GM23338 (cell line): ENCODE measurements around the gene ZDHHC7. TPM values are rescaled to one million over a fixed set of nuclear protein-coding genes. Genes with fewer than 3 reads are reported as not detected.

Experiments used
- ATAC-seq: fragments of 200-7000 bp; cut with Tn5 transposase; 3 replicates; pipeline ENCODE4 v1.9.1; 2020
- DNase-seq: peaks from one replicate; pipeline ENCODE4 v3.0.0-alpha.2; 2015; ENCODE audit warnings: low spot score
- H2AFZ ChIP-seq: fragments of 200-600 bp; sonication (generic); 2 replicates; pipeline ENCODE4 v1.8.0; 2016; ENCODE audit warnings: antibody characterized with exemption, mild to moderate bottlenecking, moderate library complexity
- H3F3A ChIP-seq: fragments of 200-600 bp; sonication (generic); replicated peaks from 2 replicates; pipeline ENCODE4 v1.8.0; 2017; ENCODE audit warnings: antibody characterized with exemption, mixed run types, low read depth
- H3K27ac ChIP-seq: fragments of 200-600 bp; sonication (generic); 2 replicates; pipeline ENCODE4 v1.6.1; 2016; ENCODE audit warnings: low read depth
- H3K27me3 ChIP-seq: fragments of 200-600 bp; sonication (generic); 2 replicates; pipeline ENCODE4 v1.8.0; 2016; ENCODE audit warnings: mild to moderate bottlenecking, mixed run types, moderate library complexity; ENCODE audit not compliant: insufficient read depth
- H3K36me3 ChIP-seq: fragments of 200-600 bp; sonication (generic); 2 replicates; pipeline ENCODE4 v1.8.0; 2016; ENCODE audit warnings: mild to moderate bottlenecking; ENCODE audit not compliant: insufficient read depth
- H3K4me1 ChIP-seq: fragments of 200-600 bp; sonication (generic); 2 replicates; pipeline ENCODE4 v1.8.0; 2016; ENCODE audit warnings: mild to moderate bottlenecking, moderate library complexity; ENCODE audit not compliant: insufficient read depth
- H3K4me2 ChIP-seq: fragments of 200-600 bp; sonication (generic); 2 replicates; pipeline ENCODE4 v1.7.1; 2017; ENCODE audit warnings: mixed run types
- H3K4me3 ChIP-seq: fragments of 200-600 bp; sonication (generic); 2 replicates; pipeline ENCODE4 v1.6.1; 2016; ENCODE audit warnings: mixed run types
- H3K79me2 ChIP-seq: fragments of 200-600 bp; sonication (generic); replicated peaks from 2 replicates; pipeline ENCODE4 v1.8.0; 2017; ENCODE audit warnings: mild to moderate bottlenecking; ENCODE audit not compliant: insufficient read depth
- H3K9me2 ChIP-seq: fragments of 200-600 bp; sonication (generic); 2 replicates; pipeline ENCODE4 v1.8.0; 2017; ENCODE audit not compliant: insufficient read depth
- H4K20me1 ChIP-seq: fragments of 200-600 bp; sonication (generic); replicated peaks from 2 replicates; pipeline ENCODE4 v1.8.0; 2017; ENCODE audit warnings: mild to moderate bottlenecking; ENCODE audit not compliant: insufficient read depth
- H3K27ac Mint-ChIP-seq: 2 replicates; pipeline ENCODE4 v1.8.0; 2020; ENCODE audit warnings: inconsistent platforms, mild to moderate bottlenecking, moderate library complexity, mixed read lengths
- H3K27me3 Mint-ChIP-seq: 3 replicates; pipeline ENCODE4 v1.8.0; 2022; ENCODE audit warnings: low read depth, mild to moderate bottlenecking, moderate library complexity, mixed read lengths, inconsistent platforms; ENCODE audit not compliant: insufficient read depth, poor library complexity
- H3K36me3 Mint-ChIP-seq: 3 replicates; pipeline ENCODE4 v1.8.0; 2021; ENCODE audit warnings: low read depth, mild to moderate bottlenecking, inconsistent platforms, moderate library complexity, mixed read lengths
- H3K4me1 Mint-ChIP-seq: 3 replicates; pipeline ENCODE4 v1.8.0; 2020; ENCODE audit warnings: mild to moderate bottlenecking, inconsistent platforms, mixed read lengths
- H3K4me3 Mint-ChIP-seq: 3 replicates; pipeline ENCODE4 v1.8.0; 2021; ENCODE audit warnings: moderate library complexity, mild to moderate bottlenecking, inconsistent platforms, mixed read lengths
- H3K9me3 Mint-ChIP-seq: 3 replicates; pipeline ENCODE4 v1.8.0; 2020; ENCODE audit warnings: moderate library complexity, mild to moderate bottlenecking, inconsistent platforms, mixed read lengths
- CREB1 ChIP-seq: fragments of 250-450 bp; sonication (Bioruptor Pico); IDR thresholded peaks from 2 replicates; pipeline ENCODE4 v1.5.0; 2020; ENCODE audit warnings: low read depth, mild to moderate bottlenecking, moderate library complexity
- EZH2 ChIP-seq: fragments of 200-600 bp; sonication (generic); IDR thresholded peaks from one replicate; pipeline ENCODE4 v1.8.0; 2017; ENCODE audit warnings: antibody characterized with exemption, mild to moderate bottlenecking, low read depth; ENCODE audit not compliant: unreplicated experiment
- JUNB ChIP-seq: IDR thresholded peaks from one replicate; pipeline ENCODE4 v1.6.1; 2016; ENCODE audit warnings: antibody characterized with exemption; ENCODE audit not compliant: unreplicated experiment
- NANOG ChIP-seq: IDR thresholded peaks from 2 replicates; pipeline ENCODE4 v1.6.1; 2016; ENCODE audit warnings: antibody characterized with exemption, borderline replicate concordance
- POLR2AphosphoS5 ChIP-seq: IDR thresholded peaks from 2 replicates; pipeline ENCODE4 v1.6.1; 2016; ENCODE audit warnings: antibody characterized with exemption, low read depth
- STAT1 ChIP-seq: IDR thresholded peaks from one replicate; pipeline ENCODE4 v1.6.1; 2016; ENCODE audit warnings: antibody characterized with exemption; ENCODE audit not compliant: unreplicated experiment
- ZNF114 ChIP-seq: fragments of 250-450 bp; sonication (Bioruptor Pico); IDR thresholded peaks from 2 replicates; pipeline ENCODE4 v1.5.0; 2020; ENCODE audit warnings: mild to moderate bottlenecking, moderate library complexity
- ZNF331 ChIP-seq: fragments of 250-450 bp; sonication (Bioruptor Pico); IDR thresholded peaks from 2 replicates; pipeline ENCODE4 v1.5.0; 2020; ENCODE audit warnings: low read depth, mild to moderate bottlenecking, moderate library complexity
- polyA plus RNA-seq: library from polyadenylated mRNA; unstranded; fragments of >200 nt; fragmentation: Nextera tagmentation; extraction: Ambion mirVana; gene quantifications from 2 replicates; pipeline ENCODE4 v1.2.1, GENCODE V29; 2016
- total RNA-seq: library from RNA; depleted of rRNA; stranded (reverse); fragments of >200 nt; shearing (Covaris generic); gene quantifications from 2 replicates; pipeline ENCODE4 v1.2.3, GENCODE V29; 2014
- TF ChIP-seq, protein P1 (sequence below): fragments of 250-450 bp; sonication (Bioruptor Pico); IDR thresholded peaks from 2 replicates; pipeline ENCODE4 v1.5.0; 2020; ENCODE audit warnings: mild to moderate bottlenecking, moderate library complexity
- TF ChIP-seq, protein P2 (sequence below): IDR thresholded peaks from 2 replicates; pipeline ENCODE4 v1.6.1; 2016; ENCODE audit warnings: antibody characterized with exemption
- TF ChIP-seq, protein P3 (sequence below), 2 experiments: fragments of 200-600 bp in 1 of 2; sonication (generic) in 1 of 2; conservative IDR thresholded peaks; 2 replicates each; pipeline versions ENCODE4 v1.5.1 to v1.6.1; 2016 to 2017; ENCODE audit warnings: antibody characterized with exemption in 2 of 2, low read depth in 2 of 2, mild to moderate bottlenecking in 2 of 2, moderate library complexity in 1 of 2

Gene ZDHHC7
- total and polyA plus RNA-seq, 2 experiments from 2014 or later = 13.1 to 46.1 TPM

DNA sequence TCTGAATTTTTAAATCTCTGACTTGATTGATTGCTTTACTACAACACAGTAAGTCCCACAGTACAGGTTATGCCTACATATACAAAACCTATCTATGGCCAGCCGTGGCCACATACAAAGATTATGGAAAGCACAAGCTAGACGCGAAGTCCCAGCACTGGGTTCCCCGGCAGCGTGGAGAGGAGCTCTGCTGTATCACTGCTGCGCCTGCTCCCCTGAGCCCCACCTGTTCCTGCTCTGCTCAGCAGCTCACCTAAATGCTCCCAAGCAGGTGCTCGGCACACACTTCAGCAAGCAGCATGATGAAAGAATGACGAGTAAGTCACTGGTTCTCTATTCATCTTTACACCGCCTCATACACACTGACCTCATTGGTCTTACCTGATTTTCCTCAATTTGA lies 20.6 kb downstream of the ZDHHC7 start:
- DNase-seq = no peak
- Histone ChIP-seq H3K79me2 (peaks cover 42% of the 10 kb centered on the region), H3K9me2 (no peaks in the 10 kb centered on the region), H3K4me1 (no peaks in the 10 kb centered on the region), H3K4me2 (no peak overlapping the region), H3K27ac (no peak overlapping the region), H2AFZ (no peak overlapping the region), H3K27me3 (no peaks in the 10 kb centered on the region), H4K20me1 (no peaks in the 10 kb centered on the region; the same call in 1 of the 2 replicates), H3F3A (no peaks in the 10 kb centered on the region), H3K36me3 (peaks cover 5% of the 10 kb centered on the region; the same call in 1 of the 2 replicates), H3K4me3 (no peak overlapping the region)
- no peak for TF ChIP-seq NANOG
- TF ChIP-seq ZNF114 (CRISPR knock-in tag) = no peak
- no peak for TF ChIP-seq CREB1 (CRISPR knock-in tag)
- no peak for ATAC-seq
- peaks cover 72% of the 10 kb centered on the region for H3K36me3 Mint-ChIP-seq
- H3K27me3 Mint-ChIP-seq = peaks cover 5% of the 10 kb centered on the region
- no peak overlapping the region for H3K4me3 Mint-ChIP-seq
- H3K9me3 Mint-ChIP-seq = no peaks in the 10 kb centered on the region
- H3K4me1 Mint-ChIP-seq = peaks cover 6% of the 10 kb centered on the region; the same call in 2 of the 3 replicates
- peak overlapping the region; percentile 16; the same call in 1 of the 2 replicates for H3K27ac Mint-ChIP-seq

DNA sequence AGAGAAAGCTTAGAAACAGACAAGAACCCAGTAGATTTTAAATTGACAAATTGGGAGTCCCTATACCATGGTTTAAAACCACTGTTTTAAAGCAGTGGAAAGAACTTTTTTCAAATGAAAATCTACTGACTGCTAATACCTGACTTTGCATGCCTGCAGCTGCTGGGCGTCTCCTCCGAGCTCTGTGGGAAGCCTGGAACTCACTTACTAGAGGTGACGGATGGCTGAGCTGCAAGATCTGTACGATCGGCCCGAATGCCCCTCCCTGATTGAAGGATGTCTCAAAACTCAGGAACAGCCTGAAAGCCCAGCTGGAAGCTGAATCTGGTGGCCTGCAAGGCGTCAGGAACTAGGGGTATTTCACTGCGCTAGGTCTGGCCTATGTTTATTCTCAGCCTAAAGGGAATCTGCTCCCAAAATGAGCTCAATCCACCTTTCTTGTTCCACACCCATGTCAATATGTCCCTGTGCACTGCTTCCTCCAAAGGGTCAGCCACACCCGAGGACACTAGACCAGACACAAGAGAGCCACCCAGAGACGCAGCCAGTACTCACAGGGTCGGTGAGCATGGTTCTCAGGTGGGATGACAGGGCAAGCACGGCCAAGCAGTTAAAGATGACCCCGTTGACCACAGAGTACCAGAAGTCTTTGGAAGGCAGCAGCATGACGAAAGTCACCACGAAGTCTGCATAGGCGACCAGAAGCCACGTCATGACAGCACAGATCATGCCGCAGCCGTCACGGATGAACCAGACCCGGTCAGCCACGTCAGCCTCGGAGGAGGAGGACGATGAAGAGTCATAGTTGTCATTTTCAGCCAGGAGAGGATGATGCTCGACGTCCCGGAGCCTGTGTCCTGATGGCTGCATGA lies 21.4 kb downstream of the ZDHHC7 start:
- peaks cover 4% of the 10 kb centered on the region; the same call in 2 of the 3 replicates for H3K4me1 Mint-ChIP-seq
- H3K9me3 Mint-ChIP-seq = no peaks in the 10 kb centered on the region
- H3K27ac ChIP-seq = peak overlapping the region; percentile 36; the same call in 1 of the 2 replicates
- H3K36me3 Mint-ChIP-seq = peaks cover 68% of the 10 kb centered on the region
- H3K4me3 ChIP-seq = no peak overlapping the region
- peaks cover 5% of the 10 kb centered on the region for H3K27me3 Mint-ChIP-seq
- no peak overlapping the region for H2AFZ ChIP-seq
- no peaks in the 10 kb centered on the region for H3F3A ChIP-seq
- peaks cover 7% of the 10 kb centered on the region for H4K20me1 ChIP-seq
- no peaks in the 10 kb centered on the region for H3K9me2 ChIP-seq
- TF ChIP-seq EZH2 (no peak), STAT1 (no peak), POLR2AphosphoS5 (no peak), CREB1 (CRISPR knock-in tag) (no peak), ZNF331 (CRISPR knock-in tag) (no peak), ZNF114 (CRISPR knock-in tag) (no peak), NANOG (no peak), JUNB (no peak)
- TF ChIP-seq, protein P1, sequence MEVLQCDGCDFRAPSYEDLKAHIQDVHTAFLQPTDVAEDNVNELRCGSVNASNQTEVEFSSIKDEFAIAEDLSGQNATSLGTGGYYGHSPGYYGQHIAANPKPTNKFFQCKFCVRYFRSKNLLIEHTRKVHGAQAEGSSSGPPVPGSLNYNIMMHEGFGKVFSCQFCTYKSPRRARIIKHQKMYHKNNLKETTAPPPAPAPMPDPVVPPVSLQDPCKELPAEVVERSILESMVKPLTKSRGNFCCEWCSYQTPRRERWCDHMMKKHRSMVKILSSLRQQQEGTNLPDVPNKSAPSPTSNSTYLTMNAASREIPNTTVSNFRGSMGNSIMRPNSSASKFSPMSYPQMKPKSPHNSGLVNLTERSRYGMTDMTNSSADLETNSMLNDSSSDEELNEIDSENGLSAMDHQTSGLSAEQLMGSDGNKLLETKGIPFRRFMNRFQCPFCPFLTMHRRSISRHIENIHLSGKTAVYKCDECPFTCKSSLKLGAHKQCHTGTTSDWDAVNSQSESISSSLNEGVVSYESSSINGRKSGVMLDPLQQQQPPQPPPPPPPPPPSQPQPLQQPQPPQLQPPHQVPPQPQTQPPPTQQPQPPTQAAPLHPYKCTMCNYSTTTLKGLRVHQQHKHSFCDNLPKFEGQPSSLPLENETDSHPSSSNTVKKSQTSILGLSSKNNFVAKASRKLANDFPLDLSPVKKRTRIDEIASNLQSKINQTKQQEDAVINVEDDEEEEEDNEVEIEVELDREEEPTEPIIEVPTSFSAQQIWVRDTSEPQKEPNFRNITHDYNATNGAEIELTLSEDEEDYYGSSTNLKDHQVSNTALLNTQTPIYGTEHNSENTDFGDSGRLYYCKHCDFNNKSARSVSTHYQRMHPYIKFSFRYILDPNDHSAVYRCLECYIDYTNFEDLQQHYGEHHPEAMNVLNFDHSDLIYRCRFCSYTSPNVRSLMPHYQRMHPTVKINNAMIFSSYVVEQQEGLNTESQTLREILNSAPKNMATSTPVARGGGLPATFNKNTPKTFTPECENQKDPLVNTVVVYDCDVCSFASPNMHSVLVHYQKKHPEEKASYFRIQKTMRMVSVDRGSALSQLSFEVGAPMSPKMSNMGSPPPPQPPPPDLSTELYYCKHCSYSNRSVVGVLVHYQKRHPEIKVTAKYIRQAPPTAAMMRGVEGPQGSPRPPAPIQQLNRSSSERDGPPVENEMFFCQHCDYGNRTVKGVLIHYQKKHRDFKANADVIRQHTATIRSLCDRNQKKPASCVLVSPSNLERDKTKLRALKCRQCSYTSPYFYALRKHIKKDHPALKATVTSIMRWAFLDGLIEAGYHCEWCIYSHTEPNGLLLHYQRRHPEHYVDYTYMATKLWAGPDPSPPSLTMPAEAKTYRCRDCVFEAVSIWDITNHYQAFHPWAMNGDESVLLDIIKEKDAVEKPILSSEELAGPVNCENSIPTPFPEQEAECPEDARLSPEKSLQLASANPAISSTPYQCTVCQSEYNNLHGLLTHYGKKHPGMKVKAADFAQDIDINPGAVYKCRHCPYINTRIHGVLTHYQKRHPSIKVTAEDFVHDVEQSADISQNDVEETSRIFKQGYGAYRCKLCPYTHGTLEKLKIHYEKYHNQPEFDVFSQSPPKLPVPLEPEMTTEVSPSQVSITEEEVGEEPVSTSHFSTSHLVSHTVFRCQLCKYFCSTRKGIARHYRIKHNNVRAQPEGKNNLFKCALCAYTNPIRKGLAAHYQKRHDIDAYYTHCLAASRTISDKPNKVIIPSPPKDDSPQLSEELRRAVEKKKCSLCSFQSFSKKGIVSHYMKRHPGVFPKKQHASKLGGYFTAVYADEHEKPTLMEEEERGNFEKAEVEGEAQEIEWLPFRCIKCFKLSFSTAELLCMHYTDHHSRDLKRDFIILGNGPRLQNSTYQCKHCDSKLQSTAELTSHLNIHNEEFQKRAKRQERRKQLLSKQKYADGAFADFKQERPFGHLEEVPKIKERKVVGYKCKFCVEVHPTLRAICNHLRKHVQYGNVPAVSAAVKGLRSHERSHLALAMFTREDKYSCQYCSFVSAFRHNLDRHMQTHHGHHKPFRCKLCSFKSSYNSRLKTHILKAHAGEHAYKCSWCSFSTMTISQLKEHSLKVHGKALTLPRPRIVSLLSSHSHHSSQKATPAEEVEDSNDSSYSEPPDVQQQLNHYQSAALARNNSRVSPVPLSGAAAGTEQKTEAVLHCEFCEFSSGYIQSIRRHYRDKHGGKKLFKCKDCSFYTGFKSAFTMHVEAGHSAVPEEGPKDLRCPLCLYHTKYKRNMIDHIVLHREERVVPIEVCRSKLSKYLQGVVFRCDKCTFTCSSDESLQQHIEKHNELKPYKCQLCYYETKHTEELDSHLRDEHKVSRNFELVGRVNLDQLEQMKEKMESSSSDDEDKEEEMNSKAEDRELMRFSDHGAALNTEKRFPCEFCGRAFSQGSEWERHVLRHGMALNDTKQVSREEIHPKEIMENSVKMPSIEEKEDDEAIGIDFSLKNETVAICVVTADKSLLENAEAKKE (CRISPR knock-in tag) = no peak
- TF ChIP-seq, protein P2, sequence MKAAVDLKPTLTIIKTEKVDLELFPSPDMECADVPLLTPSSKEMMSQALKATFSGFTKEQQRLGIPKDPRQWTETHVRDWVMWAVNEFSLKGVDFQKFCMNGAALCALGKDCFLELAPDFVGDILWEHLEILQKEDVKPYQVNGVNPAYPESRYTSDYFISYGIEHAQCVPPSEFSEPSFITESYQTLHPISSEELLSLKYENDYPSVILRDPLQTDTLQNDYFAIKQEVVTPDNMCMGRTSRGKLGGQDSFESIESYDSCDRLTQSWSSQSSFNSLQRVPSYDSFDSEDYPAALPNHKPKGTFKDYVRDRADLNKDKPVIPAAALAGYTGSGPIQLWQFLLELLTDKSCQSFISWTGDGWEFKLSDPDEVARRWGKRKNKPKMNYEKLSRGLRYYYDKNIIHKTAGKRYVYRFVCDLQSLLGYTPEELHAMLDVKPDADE = no peak
- TF ChIP-seq, protein P3, sequence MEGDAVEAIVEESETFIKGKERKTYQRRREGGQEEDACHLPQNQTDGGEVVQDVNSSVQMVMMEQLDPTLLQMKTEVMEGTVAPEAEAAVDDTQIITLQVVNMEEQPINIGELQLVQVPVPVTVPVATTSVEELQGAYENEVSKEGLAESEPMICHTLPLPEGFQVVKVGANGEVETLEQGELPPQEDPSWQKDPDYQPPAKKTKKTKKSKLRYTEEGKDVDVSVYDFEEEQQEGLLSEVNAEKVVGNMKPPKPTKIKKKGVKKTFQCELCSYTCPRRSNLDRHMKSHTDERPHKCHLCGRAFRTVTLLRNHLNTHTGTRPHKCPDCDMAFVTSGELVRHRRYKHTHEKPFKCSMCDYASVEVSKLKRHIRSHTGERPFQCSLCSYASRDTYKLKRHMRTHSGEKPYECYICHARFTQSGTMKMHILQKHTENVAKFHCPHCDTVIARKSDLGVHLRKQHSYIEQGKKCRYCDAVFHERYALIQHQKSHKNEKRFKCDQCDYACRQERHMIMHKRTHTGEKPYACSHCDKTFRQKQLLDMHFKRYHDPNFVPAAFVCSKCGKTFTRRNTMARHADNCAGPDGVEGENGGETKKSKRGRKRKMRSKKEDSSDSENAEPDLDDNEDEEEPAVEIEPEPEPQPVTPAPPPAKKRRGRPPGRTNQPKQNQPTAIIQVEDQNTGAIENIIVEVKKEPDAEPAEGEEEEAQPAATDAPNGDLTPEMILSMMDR (conservative IDR thresholded peaks at IDR 0.05; ENCODE audit: low read depth in 2 of 2) = no peak
- H3K4me3 Mint-ChIP-seq = no peak overlapping the region
- no peaks in the 10 kb centered on the region for H3K27me3 ChIP-seq
- no peak overlapping the region for H3K4me2 ChIP-seq
- H3K27ac Mint-ChIP-seq = no peak overlapping the region; the same call in 1 of the 2 replicates
- H3K4me1 ChIP-seq = no peaks in the 10 kb centered on the region
- DNase-seq = no peak
- H3K36me3 ChIP-seq = peaks cover 5% of the 10 kb centered on the region; the same call in 1 of the 2 replicates
- peaks cover 39% of the 10 kb centered on the region for H3K79me2 ChIP-seq
- no peak for ATAC-seq
